Eye (tissue), 1 donor: ENCODE results near the gene ZFHX3.

ENCODE experiments used
- DNase-seq: peaks from one replicate; pipeline ENCODE4 v3.0.0-alpha.2; 2015

The ZFHX3 gene

GRCh38 chr16:73068541-73069401, 20.8 kb upstream of the ZFHX3 start:
- DNase-seq: peak; percentile 74

GRCh38 chr16:73067671-73068540, 20.0 kb upstream of the ZFHX3 start:
- DNase-seq: peak; percentile 14

DNA sequence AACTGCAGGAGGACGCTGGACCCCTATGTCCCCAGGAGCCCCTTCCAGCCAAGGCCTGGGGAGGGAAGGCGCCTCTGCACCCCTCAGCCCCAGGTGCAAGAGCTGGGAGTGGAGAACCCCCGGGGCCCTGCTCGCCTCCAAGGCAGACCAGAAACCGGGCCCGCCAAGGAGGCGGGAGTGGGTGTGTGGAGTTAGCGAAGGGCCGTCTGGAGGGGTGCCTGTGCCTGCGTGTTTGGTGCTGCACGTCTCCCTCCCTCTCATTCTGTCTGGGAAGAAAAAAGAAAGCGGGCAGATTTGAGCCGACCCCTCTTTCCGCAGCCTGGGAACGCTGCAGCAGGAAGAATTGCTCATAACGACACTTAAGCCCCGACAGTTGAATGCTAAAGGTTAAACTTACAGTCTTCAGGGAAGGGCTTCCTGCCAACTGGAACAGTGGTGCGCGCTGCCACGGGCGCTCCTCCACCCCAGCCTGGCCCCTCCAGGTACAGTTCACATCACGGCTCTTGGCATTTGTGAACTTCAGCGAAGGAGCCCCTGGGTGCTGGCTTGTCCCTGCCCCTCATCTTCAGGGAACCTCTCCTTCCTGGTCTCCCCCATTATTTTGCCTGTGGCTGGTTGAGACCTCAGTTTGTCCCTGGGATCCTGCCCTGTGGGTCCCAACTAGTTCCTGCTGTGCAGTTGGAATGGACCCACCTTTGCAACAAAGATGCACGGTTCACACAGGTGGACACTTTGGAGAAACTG, 19.2 kb upstream of the ZFHX3 start:
- DNase-seq: peak; percentile 75

DNA sequence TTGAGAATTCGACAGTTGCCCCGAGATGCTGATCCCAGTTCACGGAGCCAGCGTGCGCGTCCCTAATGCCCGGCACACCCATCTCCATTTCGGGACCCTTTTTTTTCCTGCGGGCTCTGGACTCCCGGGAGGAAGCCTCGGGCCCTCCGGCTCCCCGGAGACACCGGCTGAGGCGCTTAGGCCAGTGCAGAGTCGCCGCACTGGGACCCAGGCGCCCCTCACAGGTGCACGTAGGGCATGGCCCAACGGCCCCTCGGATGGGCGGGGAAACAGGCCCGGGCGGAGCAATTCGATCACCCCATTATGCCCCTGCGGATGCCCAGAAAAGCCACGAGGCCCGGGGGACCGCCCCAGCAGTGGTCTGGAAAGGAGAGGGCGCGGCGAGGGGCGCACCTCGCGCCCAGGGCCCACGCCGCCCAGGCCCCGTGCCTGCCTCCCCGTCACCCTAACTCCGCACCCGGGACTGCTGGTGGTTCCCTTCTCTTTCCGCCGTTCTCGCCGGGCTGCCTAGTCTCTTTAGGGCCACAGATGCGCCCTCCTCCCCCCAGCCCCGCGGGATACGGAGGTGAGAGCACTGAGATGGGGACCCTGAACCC, 18.5 kb upstream of the ZFHX3 start:
- DNase-seq: no peak

GRCh38 chr16:73065632-73066330, 17.9 kb upstream of the ZFHX3 start:
- DNase-seq: peak; percentile 77

- DNase-seq: peak; percentile 65
Measured at GRCh38 chr16:73064994-73065545, 17.1 kb upstream of the ZFHX3 start.

DNA sequence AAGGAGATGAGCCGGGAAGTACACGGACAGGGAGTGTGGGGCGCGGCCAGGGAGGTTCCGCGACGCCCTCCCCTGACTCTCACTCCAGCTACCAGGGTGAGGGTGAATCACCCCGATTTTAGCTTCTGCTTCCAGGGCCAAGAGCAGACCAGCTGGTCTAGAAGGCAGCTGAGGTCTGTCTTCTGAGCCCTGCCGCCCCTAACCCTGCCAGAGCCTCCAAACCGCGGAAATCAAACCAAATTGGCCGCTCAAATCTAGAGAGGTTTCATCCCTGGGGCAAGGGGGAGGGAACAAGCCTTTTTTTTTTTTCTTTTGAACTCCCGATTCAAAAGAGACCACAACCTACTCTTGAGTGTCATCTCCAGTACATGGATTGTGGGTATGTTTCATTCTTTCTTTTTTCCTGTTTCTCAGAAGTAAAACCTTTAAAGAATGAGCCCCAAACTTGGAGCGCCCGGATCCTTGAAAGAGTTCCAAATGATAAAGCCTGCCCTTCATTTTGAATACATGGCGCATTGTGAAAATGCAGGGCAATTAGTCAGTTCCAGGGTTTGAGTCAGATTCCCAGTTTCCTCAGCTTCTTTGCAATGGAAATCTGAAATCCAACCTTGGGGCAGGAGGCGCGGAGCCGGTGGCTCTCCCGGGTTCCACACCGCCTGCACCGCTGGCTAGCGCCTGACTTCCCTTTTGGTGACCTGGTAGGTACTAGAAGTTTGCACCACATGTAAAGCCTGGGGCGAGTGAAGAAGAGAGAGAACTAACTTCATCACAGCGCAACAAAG, 16.5 kb upstream of the ZFHX3 start:
- peak; percentile 78 for DNase-seq

DNA sequence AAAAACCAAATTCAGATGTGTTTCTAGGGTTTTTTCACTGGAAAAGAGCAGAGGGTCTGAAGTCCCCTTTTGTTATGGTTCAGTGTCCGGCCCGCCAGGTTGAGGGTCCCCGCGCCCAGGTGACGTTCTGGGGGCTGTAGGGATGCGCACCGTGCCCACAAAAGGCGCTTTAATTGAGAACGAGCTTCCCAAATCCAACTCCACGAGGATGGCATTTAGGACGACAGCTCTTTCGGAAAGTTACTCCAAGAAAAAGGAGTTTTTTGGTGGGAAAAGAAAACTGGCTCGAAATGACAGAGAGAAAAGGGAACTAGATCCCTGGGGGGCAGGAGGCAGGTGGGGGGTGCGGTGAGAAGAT, 15.9 kb upstream of the ZFHX3 start:
- no peak for DNase-seq

DNA sequence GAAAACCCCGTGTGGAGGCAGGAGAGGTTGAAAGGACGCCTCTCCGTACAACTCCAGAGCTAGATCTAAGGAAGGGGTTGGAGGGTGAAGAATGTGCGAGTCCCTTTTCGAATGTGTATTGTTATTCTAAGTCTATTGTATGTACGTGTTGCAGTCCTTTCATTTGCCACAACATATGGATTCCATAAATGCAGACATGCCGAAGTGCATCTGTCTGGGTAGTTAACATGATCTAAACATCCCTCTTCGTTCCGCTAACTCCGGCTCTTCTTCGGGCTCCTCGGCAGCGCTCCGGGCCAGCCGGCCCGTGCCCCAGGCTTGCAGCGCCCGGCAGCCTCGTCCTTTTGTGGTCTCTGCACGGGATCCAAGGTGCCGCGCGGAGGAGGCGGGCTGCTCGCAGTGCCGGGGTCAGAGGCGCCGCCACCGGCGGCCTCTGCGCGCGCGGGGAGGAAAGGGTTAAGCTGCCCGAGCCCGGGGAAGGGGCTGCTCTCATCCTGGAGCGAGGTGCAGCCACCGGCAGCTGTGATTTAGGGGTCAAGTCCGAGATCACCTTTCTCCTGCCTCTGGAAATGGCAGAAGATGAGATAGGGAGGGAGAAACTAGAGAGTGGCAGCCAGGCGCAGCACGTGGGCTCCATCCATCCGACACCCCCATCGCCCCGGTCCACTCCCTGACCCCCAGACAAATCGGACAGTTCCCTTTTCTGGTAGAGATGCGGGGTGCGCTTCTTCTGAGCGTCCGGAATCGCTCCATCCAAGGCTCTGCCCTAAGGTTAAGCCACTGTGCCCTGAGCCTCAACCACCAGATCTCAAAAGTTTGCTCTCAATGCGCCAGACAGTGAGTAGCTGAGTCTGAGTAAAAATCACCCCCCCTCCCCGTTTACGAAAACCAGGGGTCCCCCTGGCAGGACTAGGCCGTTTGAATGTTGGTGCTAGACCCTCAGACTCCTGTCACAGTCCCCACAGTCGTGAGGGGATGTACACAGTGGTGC, 15.1 kb upstream of the ZFHX3 start:
- DNase-seq: peak; percentile 80

DNA sequence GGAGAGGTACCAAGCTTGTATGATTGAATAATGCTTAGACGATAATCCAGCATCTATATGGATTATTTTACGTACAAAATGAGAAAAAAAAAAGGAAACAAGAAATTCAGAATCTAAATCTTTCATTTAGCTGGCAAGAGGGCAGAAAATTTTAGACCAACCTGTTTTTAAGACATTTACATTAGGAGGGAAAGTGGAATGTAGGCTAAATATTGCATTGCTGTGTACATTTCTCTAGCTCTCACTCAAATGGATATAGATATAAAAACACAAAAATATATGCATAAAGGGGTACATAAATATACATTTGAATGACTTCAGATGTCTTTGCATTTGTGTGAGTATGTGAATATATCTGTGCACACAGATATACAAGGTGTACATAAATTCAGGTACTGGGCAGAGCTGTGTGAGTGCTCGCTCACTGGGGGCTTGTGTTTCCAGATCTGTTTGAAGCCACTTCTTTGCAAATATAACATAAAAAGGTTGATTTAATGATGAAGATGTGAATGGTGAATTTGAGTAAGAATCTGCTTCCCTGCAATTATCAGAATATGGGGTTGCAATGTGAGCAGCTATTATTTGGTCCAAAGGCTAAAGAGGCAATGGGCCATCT, 14.2 kb upstream of the ZFHX3 start:
- DNase-seq: peak; percentile 61

DNA sequence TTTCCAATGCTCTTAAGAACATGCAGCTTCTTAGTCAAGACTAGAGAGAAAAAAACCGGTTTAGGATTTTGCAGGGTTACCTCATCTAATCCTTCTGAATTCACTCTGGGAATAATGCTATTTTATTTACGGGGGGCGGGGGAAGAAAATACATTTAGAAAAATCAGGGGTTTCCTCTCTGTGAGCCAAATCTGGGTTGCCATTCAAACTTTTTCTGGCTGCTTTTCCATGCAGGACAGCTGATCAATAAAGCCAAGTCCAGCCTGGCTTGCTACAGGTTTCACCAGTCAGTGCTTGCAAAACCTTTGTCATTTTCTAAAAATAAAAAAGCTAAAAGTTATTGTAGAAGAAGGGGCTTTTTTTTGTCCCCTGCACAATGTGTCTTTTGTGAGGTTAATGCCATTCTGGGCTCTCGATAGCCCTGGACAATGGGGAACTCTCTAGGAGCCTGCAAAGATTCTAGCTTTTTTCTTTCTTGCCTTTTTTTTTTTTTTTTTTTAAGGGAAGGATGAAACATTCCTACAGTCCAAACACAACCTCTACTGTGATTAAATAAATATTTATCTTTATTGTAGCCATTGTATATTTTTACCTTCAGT, 13.1 kb upstream of the ZFHX3 start:
- peak; percentile 52 for DNase-seq

DNA sequence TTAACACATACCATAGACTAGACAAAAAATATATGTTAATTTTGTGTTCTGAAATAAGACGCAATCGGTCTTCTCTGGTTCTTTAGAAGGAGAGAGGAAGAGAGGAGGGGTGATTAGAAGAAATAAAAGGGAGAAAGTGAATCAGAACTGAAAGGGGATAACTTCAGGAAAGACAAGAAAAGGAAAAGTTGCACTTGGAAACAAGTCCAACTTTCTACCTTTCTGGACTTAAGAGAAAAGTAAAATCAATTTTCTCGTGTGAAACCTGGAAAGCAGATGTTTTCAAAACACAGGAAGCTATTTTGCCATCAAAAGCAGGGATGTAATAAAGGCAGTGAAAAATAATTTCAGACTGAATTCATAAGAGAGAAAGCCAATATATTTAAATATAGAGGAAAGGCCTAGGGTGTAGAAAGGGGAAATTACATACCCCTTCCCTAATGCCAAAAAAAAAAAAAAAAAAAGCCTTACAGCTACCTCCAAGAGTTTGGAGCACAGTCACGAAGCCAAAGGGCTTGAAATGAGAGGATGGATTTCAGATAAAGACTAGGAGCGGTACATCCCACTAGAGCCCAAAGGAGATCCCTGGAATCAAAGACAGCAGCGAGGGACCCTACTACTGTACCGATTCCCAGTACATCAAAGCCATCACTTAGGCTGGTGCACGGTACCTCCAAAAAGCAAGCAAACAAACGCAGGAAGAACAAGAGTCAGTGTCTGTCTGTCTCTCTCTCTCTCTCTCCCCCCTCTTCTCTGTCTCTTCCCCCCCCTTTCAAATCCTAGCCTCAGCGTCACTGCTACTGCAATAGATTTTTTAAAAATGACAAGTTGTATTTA, 12.1 kb upstream of the ZFHX3 start:
- peak; percentile 45 for DNase-seq

DNA sequence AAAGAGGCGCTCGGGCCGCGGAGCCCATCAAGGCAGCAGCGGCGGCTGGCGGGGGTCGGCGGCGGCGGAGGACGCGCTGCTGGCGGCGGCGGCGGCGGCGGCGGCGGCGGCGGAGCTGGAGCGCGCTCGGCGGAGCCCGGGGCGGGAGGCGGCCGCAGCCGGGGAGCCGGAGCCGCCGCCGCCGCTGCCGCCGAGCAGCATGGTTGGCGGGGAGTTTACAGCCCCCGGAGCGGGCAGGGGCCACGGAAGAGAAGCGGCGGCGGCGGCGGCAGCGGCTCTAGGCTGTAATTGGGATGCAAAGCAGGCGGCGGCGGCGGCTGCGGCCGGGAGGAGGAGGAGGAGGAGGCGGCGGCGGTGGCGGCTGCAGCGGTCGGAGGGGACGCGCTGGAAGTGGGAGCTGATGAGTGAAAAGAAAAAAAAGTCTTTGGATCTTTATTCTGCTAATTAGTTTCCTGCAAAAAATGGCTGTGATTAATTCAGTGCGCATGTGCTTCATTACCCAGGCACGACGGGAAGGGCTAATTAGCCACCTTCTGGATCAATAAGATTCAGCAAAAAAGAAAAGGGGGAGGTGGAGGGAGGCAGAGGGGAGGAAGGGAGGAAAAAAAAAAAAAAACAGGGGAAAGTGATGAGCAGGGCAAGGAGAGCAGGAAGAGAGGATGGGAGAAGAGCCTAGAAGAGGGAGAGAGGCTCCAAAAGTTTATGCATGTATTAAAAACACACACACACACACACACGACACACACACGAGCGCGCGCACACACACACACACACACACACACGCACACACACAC, 10.9 kb upstream of the ZFHX3 start:
- DNase-seq: peak; percentile 89

GRCh38 chr16:73058221-73058615, 10.3 kb upstream of the ZFHX3 start:
- DNase-seq: peak; percentile 84

DNA sequence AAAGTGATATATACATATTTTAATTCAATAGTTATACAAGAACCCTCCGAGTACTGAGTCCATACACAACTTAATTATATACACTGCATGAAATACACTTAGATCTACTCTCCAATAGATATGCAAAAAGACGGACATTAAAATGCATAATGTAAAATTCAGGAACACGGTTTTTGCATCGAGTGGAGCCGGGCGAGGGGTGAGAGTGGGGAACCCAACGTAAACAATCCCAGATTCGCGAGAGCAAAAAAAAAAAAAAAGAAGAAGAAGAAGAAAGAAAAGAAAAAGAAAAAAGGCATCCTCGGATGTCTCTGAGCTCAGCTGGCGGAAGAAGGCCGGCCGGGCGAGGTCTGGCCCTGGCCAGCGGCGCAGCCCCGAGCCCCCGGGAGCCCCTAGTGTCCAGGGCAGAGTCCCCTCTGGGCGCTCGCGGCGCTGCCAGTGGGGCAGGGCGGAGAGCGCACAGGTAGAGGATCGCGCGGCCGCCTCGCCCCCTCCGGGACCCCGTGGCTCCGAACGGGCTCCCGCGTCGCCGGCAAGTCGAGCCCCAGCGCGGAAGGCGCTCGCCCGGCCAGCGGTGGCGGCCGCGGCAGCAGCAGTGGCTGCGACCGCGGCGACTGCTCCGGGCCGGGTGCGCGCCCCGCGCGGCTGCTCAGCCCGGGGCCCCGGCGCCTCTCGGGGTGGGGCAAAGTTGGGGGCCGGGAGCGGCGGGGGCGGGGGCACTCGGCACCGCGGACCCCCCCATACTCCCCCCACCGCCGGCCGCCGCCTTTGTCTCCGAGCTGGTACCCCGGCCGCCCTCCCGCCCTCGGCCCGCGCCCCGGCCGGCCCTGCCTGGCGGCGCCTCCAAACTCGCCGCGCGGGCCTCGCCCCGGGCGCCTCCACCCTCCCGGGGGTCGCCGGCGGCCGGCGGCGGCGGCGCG, 9.6 kb upstream of the ZFHX3 start:
- peak; percentile 82 for DNase-seq

DNA sequence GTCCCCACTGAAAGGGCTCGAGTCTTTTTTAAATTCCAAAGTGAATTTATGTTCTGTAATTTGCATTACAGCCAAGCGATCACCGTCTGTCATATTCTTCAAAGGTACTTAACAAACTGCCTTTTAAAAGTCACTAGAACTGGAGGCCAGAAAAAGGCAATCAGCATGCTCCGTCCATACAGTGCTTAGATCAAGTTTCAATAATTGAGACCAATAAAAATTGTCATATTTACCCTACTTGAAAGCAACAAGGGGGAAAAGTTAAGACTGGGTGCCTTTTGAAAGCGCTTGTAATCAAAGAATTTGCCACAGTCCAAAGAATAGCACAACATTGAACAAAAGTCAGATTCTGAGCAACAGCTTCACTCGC, 9.0 kb upstream of the ZFHX3 start:
- DNase-seq: no peak
